Gastroesophageal sphincter (tissue), 4 donors: ENCODE results near the gene SIPA1L3. TPM values are rescaled to one million over a fixed set of nuclear protein-coding genes. Genes with fewer than 3 reads are reported as not detected.

Experiments used
- ATAC-seq: fragments of 150-250 bp; one replicate; pipeline ENCODE4 v1.9.1; 2016; ENCODE audit warnings: mild to moderate bottlenecking, moderate library complexity
- H3K27ac ChIP-seq, 4 donors: fragments of 200-600 bp; sonication (generic) in 3 of 4; 1 replicate in 3 of 4; 2 replicates in 1 of 4; pipeline ENCODE4 v1.5.1; 2016 to 2019
- H3K27me3 ChIP-seq: fragments of 200-600 bp; sonication (generic); one replicate; pipeline ENCODE4 v1.5.1; 2019
- H3K36me3 ChIP-seq, 2 donors: fragments of 200-600 bp; sonication (generic); one replicate each; pipeline ENCODE4 v1.5.1; 2019; ENCODE audit warnings: control low read depth in 1 of 2
- H3K4me1 ChIP-seq, 3 donors: fragments of 200-600 bp; sonication (generic); 1 replicate in 2 of 3; 2 replicates in 1 of 3; pipeline ENCODE4 v1.5.1; 2016 to 2019; ENCODE audit warnings: control low read depth in 2 of 3
- H3K4me3 ChIP-seq, 2 donors: fragments of 200-600 bp; sonication (generic); one replicate each; pipeline ENCODE4 v1.5.1; 2019; ENCODE audit warnings: mild to moderate bottlenecking in 1 of 2, moderate library complexity in 1 of 2
- H3K9me3 ChIP-seq, 3 donors: fragments of 200-600 bp; sonication (generic); one replicate each; pipeline ENCODE4 v1.5.1; 2017 to 2019; ENCODE audit warnings: control low read depth in 2 of 3
- EP300 ChIP-seq: sonication (generic); formaldehyde crosslinking; IDR thresholded peaks from one replicate; pipeline ENCODE4 v1.6.1; 2017; ENCODE audit warnings: antibody characterized with exemption, mild to moderate bottlenecking
- POLR2A ChIP-seq, 2 donors: fragments of 450-650 bp; IDR thresholded peaks; one replicate each; pipeline ENCODE4 v1.6.1; 2017; ENCODE audit warnings: antibody characterized with exemption in 2 of 2, mild to moderate bottlenecking in 2 of 2, moderate library complexity in 1 of 2
- POLR2AphosphoS5 ChIP-seq: sonication (generic); formaldehyde crosslinking; IDR thresholded peaks from one replicate; pipeline ENCODE4 v1.6.1; 2017; ENCODE audit warnings: antibody characterized with exemption
- WGBS, 2 donors: methylation state at CpG; one replicate each; pipeline ENCODE4 v1.1.5; 2018; ENCODE audit warnings: low coverage in 1 of 2; 5-methylcytosine and 5-hydroxymethylcytosine counted together
- total RNA-seq, 4 donors: library from RNA; depleted of rRNA; stranded (reverse); fragments of >200 nt; gene quantifications; one replicate each; pipeline ENCODE4 v1.1.0, GENCODE V29; 2016
- TF ChIP-seq, protein P1 (sequence below), 4 experiments: fragments of 200-600 bp in 2 of 4; fragments of 450-650 bp in 2 of 4; sonication (generic) in 1 of 4; IDR thresholded peaks; one replicate each; pipeline ENCODE4 v1.5.1; 2017 to 2019; ENCODE audit warnings: antibody characterized with exemption in 4 of 4, mild to moderate bottlenecking in 2 of 4, moderate library complexity in 2 of 4

The SIPA1L3 gene
- total RNA-seq, 4 donors from 2014 or later = 5.9 to 20.2 (median 11.8) TPM

GRCh38 chr19:38247734-38248268, 340.8 kb downstream of the SIPA1L3 start:
- TF ChIP-seq POLR2AphosphoS5 = peak; percentile 37
- no peak for TF ChIP-seq EP300
- peak overlapping the region; percentile 73 to 95 (median 80) for H3K27ac ChIP-seq
- no peaks in the 10 kb centered on the region for H3K9me3 ChIP-seq
- WGBS, 2 donors = 33 to 81% methylated on average over 2 to 4 of the region's 9 CpGs
- no peak overlapping the region for H3K4me3 ChIP-seq
- H3K27me3 ChIP-seq = no peaks in the 10 kb centered on the region
- H3K4me1 ChIP-seq = peaks cover 0 to 93% (median 25%) of the 10 kb centered on the region in 3 donors
- ATAC-seq = no peak
- no peaks in the 10 kb centered on the region for H3K36me3 ChIP-seq

GRCh38 chr19:38248421-38248820, 341.4 kb downstream of the SIPA1L3 start:
- H3K36me3 ChIP-seq = no peaks in the 10 kb centered on the region
- peak overlapping the region; percentile 73 to 95 (median 80) for H3K27ac ChIP-seq
- 60 to 82% methylated on average over 1 to 2 of the region's 7 CpGs for WGBS, 2 donors
- no peaks in the 10 kb centered on the region for H3K9me3 ChIP-seq
- TF ChIP-seq EP300 = no peak
- TF ChIP-seq, protein P1, sequence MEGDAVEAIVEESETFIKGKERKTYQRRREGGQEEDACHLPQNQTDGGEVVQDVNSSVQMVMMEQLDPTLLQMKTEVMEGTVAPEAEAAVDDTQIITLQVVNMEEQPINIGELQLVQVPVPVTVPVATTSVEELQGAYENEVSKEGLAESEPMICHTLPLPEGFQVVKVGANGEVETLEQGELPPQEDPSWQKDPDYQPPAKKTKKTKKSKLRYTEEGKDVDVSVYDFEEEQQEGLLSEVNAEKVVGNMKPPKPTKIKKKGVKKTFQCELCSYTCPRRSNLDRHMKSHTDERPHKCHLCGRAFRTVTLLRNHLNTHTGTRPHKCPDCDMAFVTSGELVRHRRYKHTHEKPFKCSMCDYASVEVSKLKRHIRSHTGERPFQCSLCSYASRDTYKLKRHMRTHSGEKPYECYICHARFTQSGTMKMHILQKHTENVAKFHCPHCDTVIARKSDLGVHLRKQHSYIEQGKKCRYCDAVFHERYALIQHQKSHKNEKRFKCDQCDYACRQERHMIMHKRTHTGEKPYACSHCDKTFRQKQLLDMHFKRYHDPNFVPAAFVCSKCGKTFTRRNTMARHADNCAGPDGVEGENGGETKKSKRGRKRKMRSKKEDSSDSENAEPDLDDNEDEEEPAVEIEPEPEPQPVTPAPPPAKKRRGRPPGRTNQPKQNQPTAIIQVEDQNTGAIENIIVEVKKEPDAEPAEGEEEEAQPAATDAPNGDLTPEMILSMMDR (IDR thresholded peaks at IDR 0.05) = no peak
- no peak for TF ChIP-seq POLR2A (IDR thresholded peaks at IDR 0.05)
- no peak for TF ChIP-seq POLR2AphosphoS5
- peaks cover 0 to 97% (median 25%) of the 10 kb centered on the region in 3 donors for H3K4me1 ChIP-seq
- no peak overlapping the region for H3K4me3 ChIP-seq
- ATAC-seq = no peak
- H3K27me3 ChIP-seq = no peaks in the 10 kb centered on the region

- peaks cover 0 to 97% (median 18%) of the 10 kb centered on the region in 3 donors for H3K4me1 ChIP-seq
- no peak for ATAC-seq
Observed at GRCh38 chr19:38250428-38250820, 343.4 kb downstream of the SIPA1L3 start.

GRCh38 chr19:38250821-38251563, 344.0 kb downstream of the SIPA1L3 start:
- no peaks in the 10 kb centered on the region for H3K36me3 ChIP-seq
- 13 to 35% methylated on average over 5 to 16 of the region's 18 CpGs for WGBS, 2 donors
- TF ChIP-seq, protein P1 (IDR thresholded peaks at IDR 0.05) = no peak
- TF ChIP-seq EP300 = no peak
- no peak for TF ChIP-seq POLR2A (IDR thresholded peaks at IDR 0.05)
- peak; percentile 32 for TF ChIP-seq POLR2AphosphoS5
- H3K4me3 ChIP-seq = peak overlapping the region; percentile 55 to 81
- H3K27ac ChIP-seq = peak overlapping the region; percentile 89 to 97 (median 96)
- ATAC-seq = peak; percentile 65
- H3K9me3 ChIP-seq = no peaks in the 10 kb centered on the region
- H3K4me1 ChIP-seq = peaks cover 0 to 91% (median 15%) of the 10 kb centered on the region in 3 donors
- peaks cover under 1% of the 10 kb centered on the region for H3K27me3 ChIP-seq

More at GRCh38 chr19:38250428-38250820, 343.4 kb downstream of the SIPA1L3 start:
- no peaks in the 10 kb centered on the region for H3K27me3 ChIP-seq
- TF ChIP-seq, protein P1 (IDR thresholded peaks at IDR 0.05) = no peak
- TF ChIP-seq POLR2AphosphoS5 = no peak
- no peak for TF ChIP-seq POLR2A (IDR thresholded peaks at IDR 0.05)
- no peak for TF ChIP-seq EP300
- peak overlapping the region; percentile 55 to 81 for H3K4me3 ChIP-seq
- H3K36me3 ChIP-seq = no peaks in the 10 kb centered on the region
- H3K9me3 ChIP-seq = no peaks in the 10 kb centered on the region
- H3K27ac ChIP-seq = peak overlapping the region; percentile 89 to 97 (median 96)

GRCh38 chr19:38251564-38252051, 344.6 kb downstream of the SIPA1L3 start:
- Histone ChIP-seq H3K4me1 (peaks cover 0 to 88% (median 14%) of the 10 kb centered on the region in 3 donors), H3K9me3 (no peaks in the 10 kb centered on the region), H3K27ac (peak overlapping the region; percentile 89 to 97 (median 96)), H3K4me3 (peak overlapping the region; percentile 55 to 81), H3K27me3 (peaks cover 7% of the 10 kb centered on the region), H3K36me3 (no peaks in the 10 kb centered on the region)
- 6 to 8% methylated on average over 6 to 9 of the region's 10 CpGs for WGBS, 2 donors
- TF ChIP-seq POLR2AphosphoS5 (peak; percentile 71), EP300 (no peak), POLR2A (IDR thresholded peaks at IDR 0.05) (peak; percentile 65 to 69)
- TF ChIP-seq, protein P1 (IDR thresholded peaks at IDR 0.05) = no peak
- peak; percentile 57 for ATAC-seq
